ENCODE results near the gene ITPRIPL2. TPM values are rescaled to one million over a fixed set of nuclear protein-coding genes. Genes with fewer than 3 reads are reported as not detected.

The ITPRIPL2 gene
- total and polyA plus RNA-seq, 11 donors, result 3.1 to 43.2 (median 14.1) TPM

GRCh38 chr16:19068237-19068815 is 45.4 kb upstream of the ITPRIPL2 start:
- 41 to 54% (median 45%) methylated on average over 18 to 19 of the region's 19 CpGs for WGBS, 4 donors
- peak overlapping the region; percentile 58 to 91 (median 76) for H3K4me3 ChIP-seq
- H3K27ac ChIP-seq, result peak overlapping the region; percentile 95 to 100 (median 98)
- DNase-seq, result no peak
- H3K4me1 ChIP-seq, result peaks cover 0 to 22% (median 14%) of the 10 kb centered on the region in 12 donors
- no peaks in the 10 kb centered on the region for H3K27me3 ChIP-seq
- intact Hi-C loops (cut with DNase I), result loop anchor here in 6 of 10 donors (5.0 to 10.0 kb wide), 4 partner anchors 84 to 456 kb away; partner anchors contain the start of genes ARL6IP1 (in 3 of the 6), TMC7 (in 2 of the 6), CCP110 (in 1 of the 6) and GDE1 (in 1 of the 6)
- peaks cover 0 to 19% (median 15%) of the 10 kb centered on the region in 9 donors for H3K36me3 ChIP-seq
- no peak for ATAC-seq
- TF ChIP-seq, protein P1, sequence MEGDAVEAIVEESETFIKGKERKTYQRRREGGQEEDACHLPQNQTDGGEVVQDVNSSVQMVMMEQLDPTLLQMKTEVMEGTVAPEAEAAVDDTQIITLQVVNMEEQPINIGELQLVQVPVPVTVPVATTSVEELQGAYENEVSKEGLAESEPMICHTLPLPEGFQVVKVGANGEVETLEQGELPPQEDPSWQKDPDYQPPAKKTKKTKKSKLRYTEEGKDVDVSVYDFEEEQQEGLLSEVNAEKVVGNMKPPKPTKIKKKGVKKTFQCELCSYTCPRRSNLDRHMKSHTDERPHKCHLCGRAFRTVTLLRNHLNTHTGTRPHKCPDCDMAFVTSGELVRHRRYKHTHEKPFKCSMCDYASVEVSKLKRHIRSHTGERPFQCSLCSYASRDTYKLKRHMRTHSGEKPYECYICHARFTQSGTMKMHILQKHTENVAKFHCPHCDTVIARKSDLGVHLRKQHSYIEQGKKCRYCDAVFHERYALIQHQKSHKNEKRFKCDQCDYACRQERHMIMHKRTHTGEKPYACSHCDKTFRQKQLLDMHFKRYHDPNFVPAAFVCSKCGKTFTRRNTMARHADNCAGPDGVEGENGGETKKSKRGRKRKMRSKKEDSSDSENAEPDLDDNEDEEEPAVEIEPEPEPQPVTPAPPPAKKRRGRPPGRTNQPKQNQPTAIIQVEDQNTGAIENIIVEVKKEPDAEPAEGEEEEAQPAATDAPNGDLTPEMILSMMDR (IDR thresholded peaks at IDR 0.05), result no peak
- TF ChIP-seq POLR2A (IDR thresholded peaks at IDR 0.05), result no peak
- no peaks in the 10 kb centered on the region for H3K9me3 ChIP-seq

DNA sequence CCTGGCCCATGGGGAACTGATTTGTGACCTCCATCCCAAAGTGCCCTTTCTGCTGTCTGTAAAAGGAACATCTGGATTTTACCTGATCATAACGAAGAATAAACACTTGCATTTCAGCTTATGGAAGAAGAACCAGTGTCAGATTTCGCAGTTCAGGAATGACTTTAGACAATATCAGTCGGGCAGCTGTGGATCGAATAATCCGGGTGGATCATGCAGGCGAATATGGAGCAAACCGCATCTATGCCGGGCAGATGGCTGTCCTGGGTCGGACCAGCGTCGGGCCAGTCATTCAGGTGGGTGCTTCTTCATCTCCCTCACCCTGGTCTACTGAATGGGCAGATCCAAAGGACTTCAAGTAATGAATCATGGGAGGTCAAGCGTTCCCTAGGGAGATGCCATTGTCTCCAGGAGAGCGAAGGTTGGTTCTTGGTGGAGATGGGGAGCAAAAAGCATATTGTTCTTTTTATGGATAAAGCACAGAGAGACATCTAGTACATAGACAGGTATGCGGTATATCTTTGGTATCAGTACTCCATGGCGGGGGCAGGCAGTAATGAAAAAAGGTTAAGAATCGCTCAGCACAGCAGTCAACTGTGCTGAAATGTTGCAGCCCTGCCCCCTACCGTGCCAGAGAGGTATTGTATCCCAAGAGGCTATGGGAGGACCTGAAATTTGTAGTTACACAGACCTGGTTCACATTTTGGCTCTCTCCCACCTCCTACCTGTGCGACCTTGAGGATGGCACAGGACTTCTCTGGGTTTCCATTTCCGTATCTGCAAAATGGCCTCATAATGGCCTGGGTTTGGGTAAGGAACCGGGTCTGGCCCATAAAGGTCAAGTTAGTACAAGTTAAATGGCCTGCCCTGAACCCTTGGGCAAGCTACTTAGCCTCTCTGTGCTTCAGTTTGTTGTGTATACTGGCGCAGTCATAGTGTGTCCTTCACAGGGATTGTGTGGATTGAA is 41.7 kb upstream of the ITPRIPL2 start:
- TF ChIP-seq, protein P1 (IDR thresholded peaks at IDR 0.05), result peak; percentile 50 to 74 (median 62)
- no peak for TF ChIP-seq POLR2A (IDR thresholded peaks at IDR 0.05)
- peaks cover 0 to 57% (median 40%) of the 10 kb centered on the region in 9 donors for H3K36me3 ChIP-seq
- peaks cover 0 to 15% (median 11%) of the 10 kb centered on the region in 12 donors for H3K4me1 ChIP-seq
- H3K27me3 ChIP-seq, result no peaks in the 10 kb centered on the region
- peak in 4 of 5 donors; percentile 40 to 53 (median 48) for DNase-seq
- H3K4me3 ChIP-seq, result no peak overlapping the region
- no peaks in the 10 kb centered on the region for H3K9me3 ChIP-seq
- no peak for ATAC-seq
- no peak overlapping the region for H3K27ac ChIP-seq
- intact Hi-C loops (cut with DNase I), result loop anchor here in 7 of 10 donors (2.0 to 5.0 kb wide), 2 partner anchors 89 to 90 kb away; partner anchors contain the start of gene TMC7 (in 7 of the 7)
- WGBS, 4 donors, result 76 to 85% (median 83%) methylated on average over 21 of the region's 21 CpGs

- no peaks in the 10 kb centered on the region for H3K27me3 ChIP-seq
- H3K4me3 ChIP-seq, result no peak overlapping the region
- peaks cover 0 to 13% (median 8%) of the 10 kb centered on the region in 12 donors for H3K4me1 ChIP-seq
- DNase-seq, result no peak
- intact Hi-C loops (cut with DNase I), result loop anchor here in 7 of 10 donors (2.0 to 5.0 kb wide), 2 partner anchors 91 kb away; partner anchors contain the start of gene TMC7 (in 7 of the 7)
- H3K27ac ChIP-seq, result no peak overlapping the region
- ATAC-seq, result no peak
- no peak for TF ChIP-seq POLR2A (IDR thresholded peaks at IDR 0.05)
- TF ChIP-seq, protein P1 (IDR thresholded peaks at IDR 0.05), result no peak
- peaks cover 0 to 69% (median 52%) of the 10 kb centered on the region in 9 donors for H3K36me3 ChIP-seq
- H3K9me3 ChIP-seq, result no peaks in the 10 kb centered on the region
- WGBS, 4 donors, result 90 to 96% (median 92%) methylated on average over 3 of the region's 3 CpGs
Observed at GRCh38 chr16:19073344-19073743, 40.4 kb upstream of the ITPRIPL2 start.
